PFSK-1 (cell line): ENCODE results near the gene APOBEC3F.

ENCODE experiments used
- POLR2AphosphoS5 ChIP-seq: IDR thresholded peaks from 2 replicates; pipeline ENCODE4 v1.6.1; 2012; ENCODE audit warnings: low read depth, mild to moderate bottlenecking, control low read depth, low read length, moderate library complexity
- TAF1 ChIP-seq: IDR thresholded peaks from 2 replicates; pipeline ENCODE4 v1.6.1; 2012; ENCODE audit warnings: low read length, control low read depth, borderline replicate concordance; ENCODE audit not compliant: insufficient read depth

- TF ChIP-seq POLR2AphosphoS5, result no peak
- TF ChIP-seq TAF1, result no peak
Observed at GRCh38 chr22:39081016-39081415, 40.4 kb downstream of the APOBEC3F start.
